Stomach (tissue), 9 donors: ENCODE data around the gene NDUFA7. TPM values are rescaled to one million over a fixed set of nuclear protein-coding genes. Genes with fewer than 3 reads are reported as not detected.

Experiments
- DNase-seq, 2 donors: peaks; one replicate each; pipeline versions ENCODE4 v3.0.0 to v3.0.0-alpha.2; 2013 to 2019
- H3K27ac ChIP-seq, 5 donors: fragments of 200-600 bp in 4 of 5; sonication (generic) in 4 of 5; one replicate each; pipeline ENCODE4 v1.5.1; 2013 to 2019; ENCODE audit warnings: mild to moderate bottlenecking in 1 of 5, moderate library complexity in 1 of 5
- H3K27me3 ChIP-seq, 3 donors: fragments of 200-600 bp; sonication (generic); one replicate each; pipeline ENCODE4 v1.5.1; 2017 to 2019; ENCODE audit warnings: mixed run types in 1 of 3
- H3K36me3 ChIP-seq, 4 donors: fragments of 200-600 bp; sonication (generic); 1 replicate in 3 of 4; 2 replicates in 1 of 4; pipeline ENCODE4 v1.5.1; 2016 to 2019
- H3K4me1 ChIP-seq, 4 donors: fragments of 200-600 bp; sonication (generic); one replicate each; pipeline ENCODE4 v1.5.1; 2016 to 2019
- H3K4me3 ChIP-seq, 4 donors: fragments of 200-600 bp; sonication (generic) in 3 of 4; one replicate each; pipeline ENCODE4 v1.5.1; 2016 to 2019; ENCODE audit warnings: mild to moderate bottlenecking in 1 of 4
- H3K9me3 ChIP-seq, 4 donors: fragments of 200-600 bp; sonication (generic); one replicate each; pipeline ENCODE4 v1.5.1; 2016 to 2019
- EP300 ChIP-seq: sonication (generic); formaldehyde crosslinking; IDR thresholded peaks from one replicate; pipeline ENCODE4 v1.6.1; 2017; ENCODE audit warnings: antibody characterized with exemption
- POLR2A ChIP-seq, 4 donors: fragments of 450-650 bp; IDR thresholded peaks; one replicate each; pipeline ENCODE4 v1.6.1; 2016; ENCODE audit warnings: antibody characterized with exemption in 4 of 4, control low read depth in 2 of 4, mild to moderate bottlenecking in 1 of 4, moderate library complexity in 1 of 4
- POLR2AphosphoS5 ChIP-seq, 3 donors: sonication (generic); formaldehyde crosslinking; IDR thresholded peaks; one replicate each; pipeline ENCODE4 v1.6.1; 2016; ENCODE audit warnings: antibody characterized with exemption in 3 of 3
- WGBS, 5 donors: extraction: QIAGEN DNeasy Blood & Tissue Kit in 3 of 5; methylation state at CpG; one replicate each; pipeline versions ENCODE4 v1.1.5 to v1.1.7; 2013 to 2018; 5-methylcytosine and 5-hydroxymethylcytosine counted together
- intact Hi-C: fragments of 100-400 bp; cut with DNase I; formaldehyde crosslinking; loops from one replicate; pipeline ENCODE4 v1.15.1; 2023; ENCODE audit warnings: low total_unique reads
- polyA plus RNA-seq, 3 donors: library from polyadenylated mRNA; stranded (reverse); fragments of 200-250 nt; gene quantifications; one replicate each; pipeline ENCODE4 v1.2.3, GENCODE V29; 2013
- total RNA-seq, 5 donors: library from RNA; depleted of rRNA; stranded (reverse); fragments of >200 nt; gene quantifications; one replicate each; pipeline versions ENCODE4 v1.1.0 to v1.2.3, GENCODE V29; 2014 to 2016
- TF ChIP-seq, protein P1 (sequence below), 7 experiments: fragments of 450-650 bp in 4 of 7; fragments of 200-600 bp in 3 of 7; sonication (generic) in 3 of 7; IDR thresholded peaks; one replicate each; pipeline ENCODE4 v1.5.1; 2016 to 2019; ENCODE audit warnings: antibody characterized with exemption in 7 of 7, control low read depth in 2 of 7, mild to moderate bottlenecking in 1 of 7
- donor health status: healthy with polysubstance abuse.
- donor health status: Bipolar disorder and iron deficiency.
- donor health status: healthy.

NDUFA7 gene
- total and polyA plus RNA-seq, 8 donors = 3.6 to 171 (median 12.7) TPM

DNA sequence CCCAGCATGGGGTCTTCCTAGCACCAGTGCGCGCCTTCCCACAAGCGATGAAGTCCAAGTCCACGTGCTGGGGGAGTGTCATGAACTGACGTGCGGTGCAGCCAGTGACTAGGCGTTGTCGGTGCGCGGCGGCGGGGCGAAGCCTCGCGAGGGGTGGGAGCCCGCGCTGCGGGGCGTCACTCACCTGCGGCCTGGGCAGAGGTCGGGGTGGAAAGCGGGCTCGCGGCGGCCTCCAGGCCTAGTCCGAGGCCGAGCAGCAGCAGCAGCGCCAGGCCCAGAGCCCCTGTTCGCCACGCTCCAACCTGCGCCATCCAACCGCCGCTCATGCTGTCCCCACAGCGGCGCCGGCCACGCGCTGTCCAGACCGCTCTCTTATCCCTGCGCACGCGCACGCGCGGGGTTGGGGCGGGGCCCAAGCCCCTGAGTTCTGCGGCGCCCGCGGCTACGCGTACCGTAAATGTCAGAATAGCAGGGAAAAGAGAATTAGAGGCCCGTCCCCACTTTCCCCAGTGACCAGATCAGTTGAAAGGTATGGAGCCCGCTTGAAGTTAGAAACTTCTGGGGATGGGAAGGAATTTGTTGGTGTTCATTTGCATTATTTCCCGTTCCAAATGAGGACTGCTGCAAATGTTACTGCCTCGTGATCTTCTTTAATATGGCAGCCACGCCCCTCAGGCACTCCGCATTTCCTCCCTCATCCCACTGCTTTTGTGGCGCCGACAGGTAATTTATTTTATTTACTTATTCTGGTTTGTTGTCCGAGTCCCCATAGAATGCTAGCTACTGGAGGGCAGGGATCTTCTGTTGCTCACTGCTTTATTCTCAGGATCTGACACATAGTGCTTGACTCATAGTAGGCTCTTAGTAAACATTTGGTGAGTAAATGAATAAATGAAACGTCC is 13.0 kb downstream of the NDUFA7 start, which contains the start of gene CD320:
Gene CD320 (minus strand): TSS at position 394 of the 902 bp plus-strand sequence. CDS start 68 bp downstream, at position 326.
- H3K27ac ChIP-seq = peak within 1 kb of the TSS; percentile 52 to 87 (median 80)
- peaks cover 20 to 49% (median 44%) of the 10 kb centered on the region in 4 donors for H3K36me3 ChIP-seq
- H3K27me3 ChIP-seq = no peaks in the 10 kb centered on the region
- peak within 1 kb of the TSS; percentile 58 to 70 (median 64) for H3K4me3 ChIP-seq
- 0 to 1% (median 0%) methylated on average over 31 to 63 of the region's 63 CpGs for WGBS, 5 donors
- H3K9me3 ChIP-seq = no peaks in the 10 kb centered on the region
- TF ChIP-seq EP300 = no peak
- TF ChIP-seq POLR2AphosphoS5 (IDR thresholded peaks at IDR 0.05) = peak; percentile 33 to 91 (median 66)
- TF ChIP-seq, protein P1, sequence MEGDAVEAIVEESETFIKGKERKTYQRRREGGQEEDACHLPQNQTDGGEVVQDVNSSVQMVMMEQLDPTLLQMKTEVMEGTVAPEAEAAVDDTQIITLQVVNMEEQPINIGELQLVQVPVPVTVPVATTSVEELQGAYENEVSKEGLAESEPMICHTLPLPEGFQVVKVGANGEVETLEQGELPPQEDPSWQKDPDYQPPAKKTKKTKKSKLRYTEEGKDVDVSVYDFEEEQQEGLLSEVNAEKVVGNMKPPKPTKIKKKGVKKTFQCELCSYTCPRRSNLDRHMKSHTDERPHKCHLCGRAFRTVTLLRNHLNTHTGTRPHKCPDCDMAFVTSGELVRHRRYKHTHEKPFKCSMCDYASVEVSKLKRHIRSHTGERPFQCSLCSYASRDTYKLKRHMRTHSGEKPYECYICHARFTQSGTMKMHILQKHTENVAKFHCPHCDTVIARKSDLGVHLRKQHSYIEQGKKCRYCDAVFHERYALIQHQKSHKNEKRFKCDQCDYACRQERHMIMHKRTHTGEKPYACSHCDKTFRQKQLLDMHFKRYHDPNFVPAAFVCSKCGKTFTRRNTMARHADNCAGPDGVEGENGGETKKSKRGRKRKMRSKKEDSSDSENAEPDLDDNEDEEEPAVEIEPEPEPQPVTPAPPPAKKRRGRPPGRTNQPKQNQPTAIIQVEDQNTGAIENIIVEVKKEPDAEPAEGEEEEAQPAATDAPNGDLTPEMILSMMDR (IDR thresholded peaks at IDR 0.05) = no peak
- no peak for TF ChIP-seq POLR2A (IDR thresholded peaks at IDR 0.05)
- DNase-seq = peak; percentile 93 to 96
- intact Hi-C loops = no loop called here
- H3K4me1 ChIP-seq = peaks cover 27 to 44% (median 39%) of the 10 kb centered on the region in 4 donors

DNA sequence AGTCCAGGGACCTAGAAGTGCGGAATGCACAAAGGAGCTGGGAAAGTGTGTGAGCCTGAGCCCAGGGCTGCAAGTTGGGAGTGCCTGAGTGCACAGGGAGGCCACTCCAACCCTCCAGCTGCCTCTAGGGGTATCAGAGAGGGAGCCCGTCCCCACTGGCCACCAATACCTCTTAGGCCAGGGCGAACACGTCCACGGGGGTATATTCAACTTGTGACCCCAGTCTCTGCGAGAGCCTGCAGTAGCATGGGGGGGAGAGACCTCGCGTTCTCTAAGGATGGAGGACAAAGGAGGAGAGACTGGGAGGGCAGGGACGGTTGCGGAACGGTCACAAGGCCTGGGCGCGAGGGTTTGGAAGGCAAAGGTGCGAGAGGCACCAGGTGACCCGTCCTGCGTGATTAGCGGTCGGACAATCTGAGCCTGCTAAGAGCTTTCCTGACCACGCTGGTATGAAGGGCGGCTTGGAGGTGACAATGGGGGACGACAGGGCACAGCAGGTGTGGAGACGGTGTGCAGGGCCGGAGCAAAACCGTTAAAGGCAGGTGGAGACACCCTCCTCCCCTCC is 13.7 kb downstream of the NDUFA7 start:
- Histone ChIP-seq H3K4me3 (peak overlapping the region; percentile 58 to 70 (median 64)), H3K9me3 (no peaks in the 10 kb centered on the region), H3K4me1 (peaks cover 27 to 44% (median 41%) of the 10 kb centered on the region in 4 donors), H3K36me3 (peaks cover 20 to 46% (median 38%) of the 10 kb centered on the region in 4 donors), H3K27me3 (no peaks in the 10 kb centered on the region), H3K27ac (peak overlapping the region; percentile 52 to 87 (median 80))
- DNase-seq = peak; percentile 25 to 29
- WGBS, 5 donors = 7 to 16% (median 12%) methylated on average over 23 to 24 of the region's 24 CpGs
- TF ChIP-seq, protein P1 (IDR thresholded peaks at IDR 0.05) = no peak
- TF ChIP-seq POLR2AphosphoS5 (IDR thresholded peaks at IDR 0.05) (no peak), EP300 (no peak), POLR2A (IDR thresholded peaks at IDR 0.05) (no peak)
- intact Hi-C loops = no loop called here

DNA sequence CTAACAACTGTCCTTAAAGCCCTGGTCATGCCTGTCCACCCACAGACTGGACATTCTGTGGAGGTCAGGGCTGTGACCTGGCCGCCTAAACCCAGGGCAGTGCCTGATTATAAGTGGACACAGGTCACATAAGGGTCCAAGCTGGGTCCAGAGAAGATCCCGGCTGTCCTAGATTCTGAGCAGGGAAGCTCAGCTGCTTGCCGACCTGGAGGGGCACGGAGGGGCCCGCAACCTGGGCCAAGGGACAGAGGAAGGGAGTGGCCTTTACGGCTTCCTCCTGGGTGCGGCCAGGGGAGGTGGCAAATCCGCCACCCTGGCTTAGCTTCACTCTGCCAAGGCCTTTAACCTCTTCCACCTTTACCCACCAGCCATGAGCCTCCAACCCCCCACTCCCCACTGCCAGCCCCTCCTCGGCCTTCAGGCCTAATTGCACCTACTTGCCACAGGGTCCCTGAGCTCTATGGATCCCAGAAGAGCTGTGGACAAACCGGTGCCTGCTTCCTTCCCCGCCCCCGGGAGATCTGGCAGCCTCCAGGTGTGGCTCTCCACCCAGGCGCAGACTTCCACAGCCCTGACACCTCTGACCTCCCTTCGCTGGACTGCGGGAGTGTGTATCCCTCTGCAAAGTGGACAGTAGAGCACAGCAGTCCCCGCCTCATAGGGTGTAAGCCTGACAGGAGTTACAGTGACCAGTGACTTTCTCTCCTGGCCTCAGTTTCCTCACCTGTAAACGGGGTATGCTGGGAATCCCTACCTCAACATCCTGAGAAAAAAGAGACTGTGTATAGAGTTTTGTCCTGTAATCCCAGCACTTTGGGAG is 14.7 kb downstream of the NDUFA7 start:
- TF ChIP-seq POLR2A (IDR thresholded peaks at IDR 0.05) = no peak
- Histone ChIP-seq H3K4me3 (peak overlapping the region in 2 of 4 donors; percentile 64 to 70), H3K27me3 (no peaks in the 10 kb centered on the region), H3K4me1 (peaks cover 27 to 46% (median 38%) of the 10 kb centered on the region in 4 donors), H3K36me3 (peaks cover 14 to 46% (median 35%) of the 10 kb centered on the region in 4 donors), H3K9me3 (no peaks in the 10 kb centered on the region), H3K27ac (peak overlapping the region in 4 of 5 donors; percentile 7 to 87 (median 16))
- peak in 1 of 2 donors; percentile 25 for DNase-seq
- 38 to 56% (median 53%) methylated on average over 13 to 17 of the region's 17 CpGs for WGBS, 5 donors
- intact Hi-C loops = no loop called here

DNA sequence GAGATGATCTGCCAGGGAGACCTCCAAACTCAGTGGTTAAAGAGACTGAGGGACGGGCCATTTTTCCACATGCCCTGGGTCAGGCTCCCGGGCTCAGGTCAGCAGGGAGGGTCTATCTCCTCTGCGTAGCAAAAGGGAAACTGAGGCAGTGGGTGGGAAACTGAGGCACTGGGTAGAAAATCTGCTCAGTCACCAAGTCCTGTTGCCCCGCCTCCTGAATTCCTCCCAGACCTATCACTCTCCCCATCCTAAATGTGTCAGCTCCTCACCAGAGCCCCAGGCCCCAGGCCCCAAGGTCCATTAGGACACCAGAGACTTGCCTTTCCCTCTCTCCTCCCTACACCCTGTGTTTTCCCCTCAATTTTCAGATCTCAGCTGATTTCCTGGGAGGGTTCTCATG is 15.4 kb downstream of the NDUFA7 start:
- peak overlapping the region in 2 of 5 donors; percentile 22 to 87 for H3K27ac ChIP-seq

More for the DNA sequence above, 15.4 kb downstream of the NDUFA7 start:
- TF ChIP-seq, protein P1 (IDR thresholded peaks at IDR 0.05) = no peak
- TF ChIP-seq EP300 (no peak), POLR2A (IDR thresholded peaks at IDR 0.05) (no peak), POLR2AphosphoS5 (IDR thresholded peaks at IDR 0.05) (no peak)
- intact Hi-C loops = no loop called here
- H3K27me3 ChIP-seq = no peaks in the 10 kb centered on the region
- H3K4me3 ChIP-seq = no peak overlapping the region
- peaks cover 8 to 40% (median 29%) of the 10 kb centered on the region in 4 donors for H3K36me3 ChIP-seq
- peaks cover 27 to 46% (median 37%) of the 10 kb centered on the region in 4 donors for H3K4me1 ChIP-seq
- WGBS, 5 donors = 70 to 92% (median 80%) methylated on average over 4 of the region's 4 CpGs
- DNase-seq = no peak
- H3K9me3 ChIP-seq = no peaks in the 10 kb centered on the region
